RWPE1 (cell line): ENCODE data around the gene NMT2.
A peak's percentile ranks its signal among the peaks of the same experiment; 100 is the strongest.

Source experiments
- CTCF ChIA-PET: fragments of 350-600 bp; sonication (Branson Sonifier 250); formaldehyde crosslinking; extraction: SDS; loops from one replicate; lab custom pipeline; 2021; lab: Yijun Ruan, JAX
- POLR2A ChIA-PET: fragments of 400-600 bp; formaldehyde crosslinking; extraction: SDS; loops from one replicate; lab custom pipeline; 2020; ENCODE audit warnings: antibody characterized with exemption; ENCODE audit not compliant: low non-redundant PET; lab: Yijun Ruan, JAX
- DNase-seq: peaks from one replicate; pipeline ENCODE4 v3.0.0; 2012; ENCODE audit warnings: low spot score
- H3K27ac ChIP-seq: fragments of 450-650 bp; 2 replicates; pipeline ENCODE4 v1.5.1; 2017
- CTCF ChIP-seq: fragments of 450-650 bp; conservative IDR thresholded peaks from 2 replicates; pipeline ENCODE4 v1.5.1; 2017; ENCODE audit warnings: low read depth, mild to moderate bottlenecking

The NMT2 gene

DNA sequence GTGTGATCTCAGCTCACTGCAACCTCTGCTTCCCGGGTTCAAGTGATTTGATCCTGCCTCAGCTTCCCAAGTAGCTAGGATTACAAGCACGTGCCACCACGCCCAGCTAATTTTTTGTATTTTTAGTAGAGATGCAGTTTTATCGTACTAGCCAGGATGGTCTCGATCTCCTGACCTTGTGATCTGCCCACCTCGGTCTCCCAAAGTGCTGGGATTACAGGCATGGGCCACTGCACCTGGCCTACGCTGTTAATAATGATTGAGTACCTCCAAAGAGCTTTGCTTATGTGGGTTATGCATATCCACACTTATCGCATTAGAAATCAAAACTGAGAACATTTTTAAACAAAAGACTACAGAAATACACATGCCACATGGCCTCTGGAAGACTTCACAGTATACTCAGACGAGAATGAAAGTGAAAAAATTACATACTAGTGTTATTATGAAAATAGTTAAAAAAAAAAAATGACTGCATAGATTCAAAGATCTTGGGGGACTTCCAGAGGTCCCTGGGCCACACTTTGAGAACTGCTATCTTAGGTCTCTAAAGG lies 45.9 kb downstream of the NMT2 start:
- POLR2A ChIA-PET = no interaction called here

GRCh38 chr10:15121707-15122106 lies 46.8 kb downstream of the NMT2 start:
- POLR2A ChIA-PET = no interaction called here
- H3K27ac ChIP-seq = no peak overlapping the region
- CTCF ChIA-PET = no interaction called here
- no peak for TF ChIP-seq CTCF
- DNase-seq = no peak

More for the DNA sequence above, 45.9 kb downstream of the NMT2 start:
- no peak for TF ChIP-seq CTCF
- CTCF ChIA-PET = no interaction called here
- no peak for DNase-seq
- no peak overlapping the region for H3K27ac ChIP-seq

GRCh38 chr10:15120523-15120922 lies 48.0 kb downstream of the NMT2 start:
- H3K27ac ChIP-seq = no peak overlapping the region; the same call in 1 of the 2 replicates
- CTCF ChIA-PET = interaction anchor here (1.2 kb wide), 1 partner anchor 14 kb away, joined by 3 read pairs; no protein-coding TSS in a partner anchor
- TF ChIP-seq CTCF = no peak
- POLR2A ChIA-PET = no interaction called here
- DNase-seq = peak; percentile 78

- ChIA-PET POLR2A (no interaction called here), CTCF (no interaction called here)
- DNase-seq = no peak
- no peak overlapping the region for H3K27ac ChIP-seq
- no peak for TF ChIP-seq CTCF
These were observed 49.9 kb downstream of the NMT2 start for GRCh38 chr10:15118615-15119014.

DNA sequence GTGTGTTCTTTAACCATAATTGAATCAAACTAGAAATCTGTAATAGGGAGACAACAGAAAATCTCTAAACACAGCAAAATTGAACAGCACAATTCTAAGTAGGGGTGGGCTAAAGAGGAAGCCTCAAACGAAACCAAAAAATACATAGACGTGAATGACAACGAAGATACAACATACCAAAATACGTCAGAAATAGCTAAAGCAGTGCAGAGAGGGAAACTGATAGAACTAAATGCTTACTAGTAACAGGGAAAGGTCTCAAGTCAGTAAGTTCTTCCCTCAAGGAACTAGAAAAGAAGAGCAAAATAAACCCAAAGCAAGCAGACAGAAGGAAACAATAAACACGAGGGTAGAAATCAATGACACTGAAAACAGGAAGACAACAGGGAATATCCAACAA lies 52.3 kb downstream of the NMT2 start:
- CTCF ChIA-PET = interaction anchor here (0.6 kb wide), 1 partner anchor 34 kb away, joined by 3 read pairs; no protein-coding TSS in a partner anchor
- TF ChIP-seq CTCF = no peak
- POLR2A ChIA-PET = no interaction called here

GRCh38 chr10:15113766-15114165 lies 54.7 kb downstream of the NMT2 start:
- ChIA-PET POLR2A (interaction anchor here (0.7 kb wide), 1 partner anchor 210 kb away, joined by 9 read pairs; no protein-coding TSS in a partner anchor), CTCF (no interaction called here)
- no peak for TF ChIP-seq CTCF
- no peak for DNase-seq
- no peak overlapping the region for H3K27ac ChIP-seq

More for the DNA sequence above, 52.3 kb downstream of the NMT2 start:
- no peak overlapping the region for H3K27ac ChIP-seq
- DNase-seq = no peak
